ENCODE measurements around the gene PHF13. TPM values are rescaled to one million over a fixed set of nuclear protein-coding genes. Genes with fewer than 3 reads are reported as not detected.

The PHF13 gene
- total and polyA plus RNA-seq, 10 of the 15 experiments (the other 5 are each of a cell fraction or from before 2014, with no cell fraction given): 0.87 to 15.4 (median 5.1) TPM

DNA sequence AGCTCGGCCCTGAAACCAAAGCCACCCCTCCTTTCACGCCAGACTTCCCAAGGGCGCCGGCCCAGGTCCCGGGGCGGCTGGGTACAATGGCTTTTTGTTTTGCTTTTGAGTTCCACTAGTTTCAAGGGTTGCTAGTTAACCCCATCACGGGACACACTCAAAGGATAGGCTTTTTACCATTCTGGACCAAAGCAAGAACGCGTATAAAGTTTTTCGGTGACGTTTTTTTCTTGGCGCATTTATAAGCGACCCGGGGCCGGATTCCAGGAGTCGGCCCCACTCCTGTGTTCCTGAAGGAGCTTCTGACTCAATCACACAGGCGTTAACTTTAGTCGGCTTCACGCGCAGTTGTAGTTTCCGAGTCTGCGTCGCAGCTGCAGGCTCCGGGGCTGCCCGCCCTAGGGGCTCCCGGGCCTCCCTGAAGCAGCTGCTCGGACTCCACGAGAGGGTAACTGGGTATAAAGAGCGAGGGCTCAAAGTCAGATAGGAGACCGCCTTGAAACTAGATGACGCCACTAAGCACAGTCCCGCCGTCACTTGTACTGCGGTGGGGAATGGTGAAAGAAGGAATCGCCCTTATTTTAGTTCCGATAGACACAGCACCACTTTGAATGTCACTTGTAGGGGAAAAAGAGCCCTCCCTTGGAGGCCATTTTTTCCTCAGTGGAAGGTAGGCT lies 10.2 kb upstream of the PHF13 start (continued):
- TF ChIP-seq, protein P1, sequence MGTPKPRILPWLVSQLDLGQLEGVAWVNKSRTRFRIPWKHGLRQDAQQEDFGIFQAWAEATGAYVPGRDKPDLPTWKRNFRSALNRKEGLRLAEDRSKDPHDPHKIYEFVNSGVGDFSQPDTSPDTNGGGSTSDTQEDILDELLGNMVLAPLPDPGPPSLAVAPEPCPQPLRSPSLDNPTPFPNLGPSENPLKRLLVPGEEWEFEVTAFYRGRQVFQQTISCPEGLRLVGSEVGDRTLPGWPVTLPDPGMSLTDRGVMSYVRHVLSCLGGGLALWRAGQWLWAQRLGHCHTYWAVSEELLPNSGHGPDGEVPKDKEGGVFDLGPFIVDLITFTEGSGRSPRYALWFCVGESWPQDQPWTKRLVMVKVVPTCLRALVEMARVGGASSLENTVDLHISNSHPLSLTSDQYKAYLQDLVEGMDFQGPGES (IDR thresholded peaks at IDR 0.05): no peak
- TF ChIP-seq ZBED1 (IDR thresholded peaks at IDR 0.05; ENCODE audit: borderline replicate concordance) (no peak), TBL1XR1 (IDR thresholded peaks at IDR 0.05; ENCODE audit: low read depth, low read length) (no peak), CREB1 (IDR thresholded peaks at IDR 0.05; ENCODE audit: low read depth) (peak; percentile 81), SRF (IDR thresholded peaks at IDR 0.05; ENCODE audit: low read depth in 2 of 2, low read length in 2 of 2) (no peak), SPI1 (IDR thresholded peaks at IDR 0.05; ENCODE audit: borderline replicate concordance, insufficient read depth, low read depth, low read length) (no peak), ZNF384 (IDR thresholded peaks at IDR 0.05; ENCODE audit: borderline replicate concordance, low read depth, low read length) (no peak), CBX5 (IDR thresholded peaks at IDR 0.05; ENCODE audit: low read depth) (no peak), SUZ12 (IDR thresholded peaks at IDR 0.05; ENCODE audit: unreplicated experiment) (no peak), YBX1 (IDR thresholded peaks at IDR 0.05) (no peak), JUND (IDR thresholded peaks at IDR 0.05; ENCODE audit: low read depth, low read length) (no peak), CBFB (IDR thresholded peaks at IDR 0.05; ENCODE audit: low read depth) (no peak), SMC3 (IDR thresholded peaks at IDR 0.05; ENCODE audit: borderline replicate concordance, low read length) (no peak), SREBF2 (IDR thresholded peaks at IDR 0.05; ENCODE audit: low read length) (no peak), BACH1 (IDR thresholded peaks at IDR 0.05; ENCODE audit: borderline replicate concordance) (0 out of 2 replicates have a peak, but pooled peaks have one; percentile 11), ZNF207 (IDR thresholded peaks at IDR 0.05; ENCODE audit: borderline replicate concordance) (0 out of 2 replicates have a peak, but pooled peaks have one; percentile 48), BRCA1 (IDR thresholded peaks at IDR 0.05; ENCODE audit: low read depth, low read length) (no peak), NRF1 (conservative IDR thresholded peaks at IDR 0.05; ENCODE audit: low read depth, low read length) (no peak), NFXL1 (IDR thresholded peaks at IDR 0.05; ENCODE audit: borderline replicate concordance) (no peak)
- TF ChIP-seq, protein P2, sequence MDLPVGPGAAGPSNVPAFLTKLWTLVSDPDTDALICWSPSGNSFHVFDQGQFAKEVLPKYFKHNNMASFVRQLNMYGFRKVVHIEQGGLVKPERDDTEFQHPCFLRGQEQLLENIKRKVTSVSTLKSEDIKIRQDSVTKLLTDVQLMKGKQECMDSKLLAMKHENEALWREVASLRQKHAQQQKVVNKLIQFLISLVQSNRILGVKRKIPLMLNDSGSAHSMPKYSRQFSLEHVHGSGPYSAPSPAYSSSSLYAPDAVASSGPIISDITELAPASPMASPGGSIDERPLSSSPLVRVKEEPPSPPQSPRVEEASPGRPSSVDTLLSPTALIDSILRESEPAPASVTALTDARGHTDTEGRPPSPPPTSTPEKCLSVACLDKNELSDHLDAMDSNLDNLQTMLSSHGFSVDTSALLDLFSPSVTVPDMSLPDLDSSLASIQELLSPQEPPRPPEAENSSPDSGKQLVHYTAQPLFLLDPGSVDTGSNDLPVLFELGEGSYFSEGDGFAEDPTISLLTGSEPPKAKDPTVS (IDR thresholded peaks at IDR 0.05; ENCODE audit: low read depth, low read length): no peak
- TF ChIP-seq, protein P3, sequence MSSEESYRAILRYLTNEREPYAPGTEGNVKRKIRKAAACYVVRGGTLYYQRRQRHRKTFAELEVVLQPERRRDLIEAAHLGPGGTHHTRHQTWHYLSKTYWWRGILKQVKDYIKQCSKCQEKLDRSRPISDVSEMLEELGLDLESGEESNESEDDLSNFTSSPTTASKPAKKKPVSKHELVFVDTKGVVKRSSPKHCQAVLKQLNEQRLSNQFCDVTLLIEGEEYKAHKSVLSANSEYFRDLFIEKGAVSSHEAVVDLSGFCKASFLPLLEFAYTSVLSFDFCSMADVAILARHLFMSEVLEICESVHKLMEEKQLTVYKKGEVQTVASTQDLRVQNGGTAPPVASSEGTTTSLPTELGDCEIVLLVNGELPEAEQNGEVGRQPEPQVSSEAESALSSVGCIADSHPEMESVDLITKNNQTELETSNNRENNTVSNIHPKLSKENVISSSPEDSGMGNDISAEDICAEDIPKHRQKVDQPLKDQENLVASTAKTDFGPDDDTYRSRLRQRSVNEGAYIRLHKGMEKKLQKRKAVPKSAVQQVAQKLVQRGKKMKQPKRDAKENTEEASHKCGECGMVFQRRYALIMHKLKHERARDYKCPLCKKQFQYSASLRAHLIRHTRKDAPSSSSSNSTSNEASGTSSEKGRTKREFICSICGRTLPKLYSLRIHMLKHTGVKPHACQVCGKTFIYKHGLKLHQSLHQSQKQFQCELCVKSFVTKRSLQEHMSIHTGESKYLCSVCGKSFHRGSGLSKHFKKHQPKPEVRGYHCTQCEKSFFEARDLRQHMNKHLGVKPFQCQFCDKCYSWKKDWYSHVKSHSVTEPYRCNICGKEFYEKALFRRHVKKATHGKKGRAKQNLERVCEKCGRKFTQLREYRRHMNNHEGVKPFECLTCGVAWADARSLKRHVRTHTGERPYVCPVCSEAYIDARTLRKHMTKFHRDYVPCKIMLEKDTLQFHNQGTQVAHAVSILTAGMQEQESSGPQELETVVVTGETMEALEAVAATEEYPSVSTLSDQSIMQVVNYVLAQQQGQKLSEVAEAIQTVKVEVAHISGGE (CRISPR knock-in tag; IDR thresholded peaks at IDR 0.05): no peak
- TF ChIP-seq, protein P4, sequence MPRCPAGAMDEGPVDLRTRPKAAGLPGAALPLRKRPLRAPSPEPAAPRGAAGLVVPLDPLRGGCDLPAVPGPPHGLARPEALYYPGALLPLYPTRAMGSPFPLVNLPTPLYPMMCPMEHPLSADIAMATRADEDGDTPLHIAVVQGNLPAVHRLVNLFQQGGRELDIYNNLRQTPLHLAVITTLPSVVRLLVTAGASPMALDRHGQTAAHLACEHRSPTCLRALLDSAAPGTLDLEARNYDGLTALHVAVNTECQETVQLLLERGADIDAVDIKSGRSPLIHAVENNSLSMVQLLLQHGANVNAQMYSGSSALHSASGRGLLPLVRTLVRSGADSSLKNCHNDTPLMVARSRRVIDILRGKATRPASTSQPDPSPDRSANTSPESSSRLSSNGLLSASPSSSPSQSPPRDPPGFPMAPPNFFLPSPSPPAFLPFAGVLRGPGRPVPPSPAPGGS (IDR thresholded peaks at IDR 0.05; ENCODE audit: borderline replicate concordance, insufficient read depth, low read depth, low read length, poor library complexity, severe bottlenecking): no peak
- TF ChIP-seq, protein P5, sequence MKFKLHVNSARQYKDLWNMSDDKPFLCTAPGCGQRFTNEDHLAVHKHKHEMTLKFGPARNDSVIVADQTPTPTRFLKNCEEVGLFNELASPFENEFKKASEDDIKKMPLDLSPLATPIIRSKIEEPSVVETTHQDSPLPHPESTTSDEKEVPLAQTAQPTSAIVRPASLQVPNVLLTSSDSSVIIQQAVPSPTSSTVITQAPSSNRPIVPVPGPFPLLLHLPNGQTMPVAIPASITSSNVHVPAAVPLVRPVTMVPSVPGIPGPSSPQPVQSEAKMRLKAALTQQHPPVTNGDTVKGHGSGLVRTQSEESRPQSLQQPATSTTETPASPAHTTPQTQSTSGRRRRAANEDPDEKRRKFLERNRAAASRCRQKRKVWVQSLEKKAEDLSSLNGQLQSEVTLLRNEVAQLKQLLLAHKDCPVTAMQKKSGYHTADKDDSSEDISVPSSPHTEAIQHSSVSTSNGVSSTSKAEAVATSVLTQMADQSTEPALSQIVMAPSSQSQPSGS (IDR thresholded peaks at IDR 0.05; ENCODE audit: low read length): no peak
